Activated CD8-positive, alpha-beta T cell treated with anti-CD3 and anti-CD28 coated beads for 36 hours (primary cell): ENCODE results near the gene OBSCN. TPM values are rescaled to one million over a fixed set of nuclear protein-coding genes. Genes with fewer than 3 reads are reported as not detected.

Source experiments
- ATAC-seq: fragments of 200-7000 bp; cut with Tn5 transposase; one replicate; pipeline ENCODE4 v1.10.0; 2021; ENCODE audit warnings: mild to moderate bottlenecking, moderate library complexity
- CTCF ChIA-PET: fragments of 350-600 bp; sonication (Branson Sonifier 250); formaldehyde crosslinking; loops from one replicate; lab custom pipeline; 2021; ENCODE audit warnings: antibody characterized with exemption; lab: Charles Lee
- POLR2A ChIA-PET: fragments of 350-600 bp; sonication (Branson Sonifier 250); formaldehyde crosslinking; loops from one replicate; lab custom pipeline; 2021; ENCODE audit warnings: antibody characterized with exemption; lab: Charles Lee
- DNase-seq: peaks from one replicate; pipeline ENCODE4 v3.0.0-alpha.2; 2020
- H3K27ac Mint-ChIP-seq: one replicate; pipeline ENCODE4 v1.8.0; 2021; ENCODE audit warnings: mild to moderate bottlenecking, mixed read lengths
- H3K27me3 Mint-ChIP-seq: one replicate; pipeline ENCODE4 v1.8.0; 2021; ENCODE audit warnings: mixed read lengths
- H3K36me3 Mint-ChIP-seq: one replicate; pipeline ENCODE4 v1.8.0; 2021; ENCODE audit warnings: low read depth, mixed read lengths
- H3K4me1 Mint-ChIP-seq: one replicate; pipeline ENCODE4 v1.8.0; 2021; ENCODE audit warnings: low read depth, mixed read lengths
- H3K4me3 Mint-ChIP-seq: one replicate; pipeline ENCODE4 v1.8.0; 2021; ENCODE audit warnings: mild to moderate bottlenecking, moderate library complexity, mixed read lengths
- H3K9me3 Mint-ChIP-seq: one replicate; pipeline ENCODE4 v1.8.0; 2021; ENCODE audit warnings: mixed read lengths
- intact Hi-C: fragments of 100-400 bp; cut with micrococcal nuclease; formaldehyde crosslinking; loops from one replicate; pipeline ENCODE4 v1.10.0; 2022
- total RNA-seq, 2 experiments: library from RNA; stranded (reverse); gene quantifications; one replicate each; pipeline ENCODE4 v1.2.3, GENCODE V29; 2021
- TF ChIP-seq, protein P1 (sequence below): fragments of 200-600 bp; IDR thresholded peaks from one replicate; pipeline ENCODE4 v1.8.0; 2022; ENCODE audit warnings: antibody characterized with exemption, mild to moderate bottlenecking

OBSCN gene
- total RNA-seq, 2 experiments from 2014 or later: 21.6 to 23.7 TPM

DNA sequence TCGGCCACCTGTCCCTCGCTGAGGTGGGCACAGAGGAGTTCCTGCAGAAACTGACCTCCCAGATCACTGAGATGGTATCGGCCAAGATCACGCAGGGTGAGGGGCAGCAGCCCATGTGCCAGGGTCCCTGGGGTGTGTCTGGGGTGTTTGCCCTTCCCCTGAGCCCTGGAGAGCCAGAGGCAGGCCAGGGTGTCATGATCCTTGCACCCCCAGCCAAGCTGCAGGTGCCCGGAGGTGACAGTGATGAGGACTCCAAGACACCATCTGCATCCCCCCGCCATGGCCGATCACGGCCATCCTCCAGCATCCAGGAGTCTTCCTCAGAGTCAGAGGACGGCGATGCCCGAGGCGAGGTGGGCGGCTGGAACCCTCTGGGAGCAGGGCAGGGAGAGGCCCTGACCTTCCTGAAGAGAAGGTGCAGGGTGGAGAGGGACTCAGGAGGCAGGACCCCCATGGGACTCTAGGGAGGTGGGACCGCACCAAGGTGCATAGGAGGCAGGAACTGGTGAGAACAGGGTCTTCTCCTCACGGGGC lies 129.3 kb downstream of the OBSCN start:
- H3K27me3 Mint-ChIP-seq: no peaks in the 10 kb centered on the region
- H3K36me3 Mint-ChIP-seq: no peaks in the 10 kb centered on the region
- no peak overlapping the region for H3K4me3 Mint-ChIP-seq
- no peak for DNase-seq
- no peak overlapping the region for H3K27ac Mint-ChIP-seq
- POLR2A ChIA-PET: no interaction called here
- TF ChIP-seq, protein P1, sequence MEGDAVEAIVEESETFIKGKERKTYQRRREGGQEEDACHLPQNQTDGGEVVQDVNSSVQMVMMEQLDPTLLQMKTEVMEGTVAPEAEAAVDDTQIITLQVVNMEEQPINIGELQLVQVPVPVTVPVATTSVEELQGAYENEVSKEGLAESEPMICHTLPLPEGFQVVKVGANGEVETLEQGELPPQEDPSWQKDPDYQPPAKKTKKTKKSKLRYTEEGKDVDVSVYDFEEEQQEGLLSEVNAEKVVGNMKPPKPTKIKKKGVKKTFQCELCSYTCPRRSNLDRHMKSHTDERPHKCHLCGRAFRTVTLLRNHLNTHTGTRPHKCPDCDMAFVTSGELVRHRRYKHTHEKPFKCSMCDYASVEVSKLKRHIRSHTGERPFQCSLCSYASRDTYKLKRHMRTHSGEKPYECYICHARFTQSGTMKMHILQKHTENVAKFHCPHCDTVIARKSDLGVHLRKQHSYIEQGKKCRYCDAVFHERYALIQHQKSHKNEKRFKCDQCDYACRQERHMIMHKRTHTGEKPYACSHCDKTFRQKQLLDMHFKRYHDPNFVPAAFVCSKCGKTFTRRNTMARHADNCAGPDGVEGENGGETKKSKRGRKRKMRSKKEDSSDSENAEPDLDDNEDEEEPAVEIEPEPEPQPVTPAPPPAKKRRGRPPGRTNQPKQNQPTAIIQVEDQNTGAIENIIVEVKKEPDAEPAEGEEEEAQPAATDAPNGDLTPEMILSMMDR: no peak
- no peaks in the 10 kb centered on the region for H3K9me3 Mint-ChIP-seq
- intact Hi-C loops: no loop called here
- no peak for ATAC-seq
- H3K4me1 Mint-ChIP-seq: no peaks in the 10 kb centered on the region
- CTCF ChIA-PET: no interaction called here

GRCh38 chr1:228337711-228338520 lies 130.1 kb downstream of the OBSCN start:
- H3K27ac Mint-ChIP-seq: no peak overlapping the region
- H3K4me3 Mint-ChIP-seq: no peak overlapping the region
- H3K27me3 Mint-ChIP-seq: no peaks in the 10 kb centered on the region
- TF ChIP-seq, protein P1: no peak
- DNase-seq (no peak), ATAC-seq (no peak)
- H3K4me1 Mint-ChIP-seq: no peaks in the 10 kb centered on the region
- no peaks in the 10 kb centered on the region for H3K36me3 Mint-ChIP-seq
- POLR2A ChIA-PET: no interaction called here
- intact Hi-C loops: no loop called here
- CTCF ChIA-PET: no interaction called here
- no peaks in the 10 kb centered on the region for H3K9me3 Mint-ChIP-seq

GRCh38 chr1:228338521-228339051 lies 130.7 kb downstream of the OBSCN start:
- H3K36me3 Mint-ChIP-seq: peaks cover under 1% of the 10 kb centered on the region
- H3K4me3 Mint-ChIP-seq: no peak overlapping the region
- H3K27me3 Mint-ChIP-seq: no peaks in the 10 kb centered on the region
- no peak overlapping the region for H3K27ac Mint-ChIP-seq
- ChIA-PET POLR2A (no interaction called here), CTCF (no interaction called here)
- ATAC-seq: no peak
- no peaks in the 10 kb centered on the region for H3K4me1 Mint-ChIP-seq
- no peak for DNase-seq
- no peaks in the 10 kb centered on the region for H3K9me3 Mint-ChIP-seq
- TF ChIP-seq, protein P1: no peak
- intact Hi-C loops: no loop called here

- Mint-ChIP-seq H3K27me3 (no peaks in the 10 kb centered on the region), H3K4me3 (no peak overlapping the region), H3K27ac (no peak overlapping the region), H3K9me3 (peaks cover 2% of the 10 kb centered on the region), H3K4me1 (no peaks in the 10 kb centered on the region), H3K36me3 (peaks cover 4% of the 10 kb centered on the region)
- ATAC-seq: no peak
- POLR2A ChIA-PET: no interaction called here
- CTCF ChIA-PET: no interaction called here
- TF ChIP-seq, protein P1: no peak
- intact Hi-C loops: no loop called here
- no peak for DNase-seq
Observed at GRCh38 chr1:228339059-228339704, 131.3 kb downstream of the OBSCN start.
